GM06990 (cell line): Measurements from ENCODE around the gene LRRC36.
A peak's percentile ranks its signal among the peaks of the same experiment; 100 is the strongest.

Experiments
- DNase-seq: peaks from one replicate; pipeline ENCODE4 v3.0.0-alpha.2; 2011; ENCODE audit not compliant: insufficient read length; ENCODE audit errors: extremely low read depth
- H3K27me3 ChIP-seq: replicated peaks from 2 replicates; pipeline ENCODE4 v1.6.0; 2011; ENCODE audit warnings: low read length; ENCODE audit not compliant: control insufficient read depth, insufficient read depth
- H3K36me3 ChIP-seq: 2 replicates; pipeline ENCODE4 v1.5.1; 2011; ENCODE audit warnings: low read length; ENCODE audit not compliant: control insufficient read depth, insufficient read depth
- H3K4me3 ChIP-seq: replicated peaks from 2 replicates; pipeline ENCODE4 v1.5.1; 2011; ENCODE audit warnings: low read depth, mild to moderate bottlenecking, control low read depth, low read length
- TF ChIP-seq, protein P1 (sequence below): IDR thresholded peaks from 2 replicates; pipeline ENCODE4 v1.5.1; 2011; ENCODE audit warnings: low read length, control low read depth, mild to moderate bottlenecking, inconsistent platforms; ENCODE audit not compliant: insufficient read depth, poor library complexity, severe bottlenecking

The LRRC36 gene

GRCh38 chr16:67395105-67395457 is 68.5 kb downstream of the LRRC36 start:
- no peak for DNase-seq
- no peaks in the 10 kb centered on the region for H3K36me3 ChIP-seq
- H3K27me3 ChIP-seq = no peaks in the 10 kb centered on the region; the same call in 1 of the 2 replicates
- TF ChIP-seq, protein P1, sequence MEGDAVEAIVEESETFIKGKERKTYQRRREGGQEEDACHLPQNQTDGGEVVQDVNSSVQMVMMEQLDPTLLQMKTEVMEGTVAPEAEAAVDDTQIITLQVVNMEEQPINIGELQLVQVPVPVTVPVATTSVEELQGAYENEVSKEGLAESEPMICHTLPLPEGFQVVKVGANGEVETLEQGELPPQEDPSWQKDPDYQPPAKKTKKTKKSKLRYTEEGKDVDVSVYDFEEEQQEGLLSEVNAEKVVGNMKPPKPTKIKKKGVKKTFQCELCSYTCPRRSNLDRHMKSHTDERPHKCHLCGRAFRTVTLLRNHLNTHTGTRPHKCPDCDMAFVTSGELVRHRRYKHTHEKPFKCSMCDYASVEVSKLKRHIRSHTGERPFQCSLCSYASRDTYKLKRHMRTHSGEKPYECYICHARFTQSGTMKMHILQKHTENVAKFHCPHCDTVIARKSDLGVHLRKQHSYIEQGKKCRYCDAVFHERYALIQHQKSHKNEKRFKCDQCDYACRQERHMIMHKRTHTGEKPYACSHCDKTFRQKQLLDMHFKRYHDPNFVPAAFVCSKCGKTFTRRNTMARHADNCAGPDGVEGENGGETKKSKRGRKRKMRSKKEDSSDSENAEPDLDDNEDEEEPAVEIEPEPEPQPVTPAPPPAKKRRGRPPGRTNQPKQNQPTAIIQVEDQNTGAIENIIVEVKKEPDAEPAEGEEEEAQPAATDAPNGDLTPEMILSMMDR = no peak
- H3K4me3 ChIP-seq = no peak overlapping the region

DNA sequence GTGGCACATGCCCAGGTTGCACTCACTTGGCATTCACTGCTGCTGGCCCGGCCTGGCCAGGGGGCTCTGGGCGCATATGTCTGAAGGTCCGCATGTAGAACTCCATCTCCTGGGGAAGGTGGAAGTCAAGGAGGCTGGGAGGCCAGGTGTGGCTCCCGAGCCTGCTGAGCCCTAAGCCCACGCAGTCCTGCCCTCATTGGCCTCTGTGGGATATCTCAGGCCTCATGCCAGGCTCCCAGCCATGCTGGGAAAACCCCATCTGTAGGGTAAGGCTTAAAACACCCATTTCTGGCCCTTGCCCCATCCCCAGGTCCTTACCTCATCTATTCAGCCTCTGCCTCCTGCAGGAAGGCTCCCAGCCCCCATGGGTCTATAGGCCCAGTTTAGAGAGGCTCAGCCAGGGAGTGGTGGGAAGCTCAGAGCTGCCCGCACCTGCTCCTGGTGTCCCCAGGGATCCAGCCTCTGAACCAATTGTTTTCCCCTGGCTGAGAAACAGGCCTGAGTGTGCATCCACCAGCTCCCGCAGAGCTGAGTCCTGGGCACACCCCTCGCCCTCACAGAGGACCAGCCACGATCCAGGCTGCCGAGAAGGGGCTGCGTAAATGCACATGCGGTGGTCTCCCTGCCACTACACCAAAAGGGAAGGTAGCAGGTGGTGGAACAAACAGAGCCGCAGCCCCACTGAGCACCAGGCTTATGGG is 69.0 kb downstream of the LRRC36 start:
- DNase-seq = no peak
- no peaks in the 10 kb centered on the region; the same call in 1 of the 2 replicates for H3K27me3 ChIP-seq
- TF ChIP-seq, protein P1 = no peak

GRCh38 chr16:67396159-67397035 is 69.8 kb downstream of the LRRC36 start:
- Histone ChIP-seq H3K27me3 (no peaks in the 10 kb centered on the region; the same call in 1 of the 2 replicates), H3K36me3 (no peaks in the 10 kb centered on the region), H3K4me3 (no peak overlapping the region)
- no peak for DNase-seq
- TF ChIP-seq, protein P1 = no peak

More for the DNA sequence above, 69.0 kb downstream of the LRRC36 start:
- H3K36me3 ChIP-seq = no peaks in the 10 kb centered on the region
- H3K4me3 ChIP-seq = no peak overlapping the region

DNA sequence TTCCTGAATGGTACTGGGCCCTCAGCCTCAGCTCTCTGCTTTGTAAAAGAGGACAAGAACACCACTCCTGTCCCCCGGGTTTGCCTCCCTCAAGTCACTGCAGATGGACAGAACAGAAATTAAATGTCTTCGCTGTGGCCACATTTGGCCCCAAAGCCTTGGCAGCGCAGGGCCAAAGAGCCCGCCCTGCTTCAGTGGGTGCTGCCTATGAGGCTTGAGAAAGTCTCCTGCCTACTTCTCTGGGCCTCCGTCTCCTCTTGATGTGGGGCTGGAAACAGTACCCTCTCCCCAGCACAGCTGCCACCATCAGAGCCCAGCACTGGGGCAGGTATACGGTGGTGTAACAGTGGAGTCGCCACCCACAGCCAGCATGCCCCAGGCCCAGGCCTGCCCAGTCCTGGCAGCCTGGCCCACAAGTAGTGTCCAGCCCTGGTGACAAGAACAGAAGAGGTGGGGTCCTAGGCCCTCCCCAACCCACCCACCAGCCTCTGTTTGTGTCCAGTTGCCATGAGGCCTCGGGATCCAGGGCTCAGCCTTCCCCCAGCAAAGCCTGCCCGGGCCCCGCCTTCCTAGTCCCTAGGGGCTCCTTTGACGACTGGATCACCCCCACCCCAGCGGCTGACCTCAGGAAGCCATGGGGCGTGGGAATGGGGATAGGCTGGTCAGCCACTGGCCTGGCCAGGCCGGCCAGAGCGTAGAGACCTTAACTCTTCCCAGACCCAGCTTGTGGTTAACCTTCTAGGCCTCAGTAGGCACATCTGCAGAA is 70.6 kb downstream of the LRRC36 start:
- Histone ChIP-seq H3K4me3 (no peak overlapping the region), H3K36me3 (no peaks in the 10 kb centered on the region), H3K27me3 (no peaks in the 10 kb centered on the region; the same call in 1 of the 2 replicates)
- DNase-seq = no peak
- TF ChIP-seq, protein P1 = no peak

- TF ChIP-seq, protein P1 = peak; percentile 40
- no peaks in the 10 kb centered on the region; the same call in 1 of the 2 replicates for H3K27me3 ChIP-seq
- no peak for DNase-seq
- H3K4me3 ChIP-seq = no peak overlapping the region
- H3K36me3 ChIP-seq = no peaks in the 10 kb centered on the region
Observed at GRCh38 chr16:67397812-67398545, 71.4 kb downstream of the LRRC36 start.
